Lower lobe of right lung (tissue), 2 donors: ENCODE results near the gene CCDC92. TPM values are rescaled to one million over a fixed set of nuclear protein-coding genes. Genes with fewer than 3 reads are reported as not detected.

ENCODE experiments used
- ATAC-seq, 2 donors: fragments of 200-7000 bp; cut with Tn5 transposase; one replicate each; pipeline ENCODE4 v1.9.1; 2020 to 2022; ENCODE audit warnings: mild to moderate bottlenecking in 2 of 2, moderate library complexity in 2 of 2
- DNase-seq: peaks from one replicate; pipeline ENCODE4 v3.0.0-alpha.2; 2020
- H3K27ac ChIP-seq: fragments of 200-600 bp; one replicate; pipeline ENCODE4 v1.8.0; 2022
- H3K27me3 ChIP-seq: fragments of 200-600 bp; one replicate; pipeline ENCODE4 v1.8.0; 2022; ENCODE audit warnings: low read depth
- H3K36me3 ChIP-seq: fragments of 200-600 bp; one replicate; pipeline ENCODE4 v1.8.0; 2022; ENCODE audit warnings: mild to moderate bottlenecking
- H3K4me1 ChIP-seq: fragments of 200-600 bp; one replicate; pipeline ENCODE4 v1.8.0; 2022
- H3K4me3 ChIP-seq: fragments of 200-600 bp; one replicate; pipeline ENCODE4 v1.8.0; 2022; ENCODE audit warnings: mild to moderate bottlenecking
- H3K9me3 ChIP-seq: fragments of 200-600 bp; one replicate; pipeline ENCODE4 v1.8.0; 2022
- intact Hi-C: fragments of 100-400 bp; cut with DNase I; formaldehyde crosslinking; loops from one replicate; pipeline ENCODE4 v1.11.0; 2022
- total RNA-seq: library from RNA; stranded (reverse); fragmentation: NEBNext Ultra II Directional; extraction: Animal tissue kit (Norgen Biotek cat#: 25700); gene quantifications from one replicate; pipeline ENCODE4 v1.2.1, GENCODE V29; 2021
- TF ChIP-seq, protein P1 (sequence below): fragments of 200-600 bp; IDR thresholded peaks from one replicate; pipeline ENCODE4 v1.8.0; 2022; ENCODE audit warnings: antibody characterized with exemption, mild to moderate bottlenecking
- donor health status: DM: no; HTN: yes; CAD: no; lungs with severe emphysema.

Gene CCDC92
- total RNA-seq, 1 donor from 2014 or later: 47.6 TPM

DNA sequence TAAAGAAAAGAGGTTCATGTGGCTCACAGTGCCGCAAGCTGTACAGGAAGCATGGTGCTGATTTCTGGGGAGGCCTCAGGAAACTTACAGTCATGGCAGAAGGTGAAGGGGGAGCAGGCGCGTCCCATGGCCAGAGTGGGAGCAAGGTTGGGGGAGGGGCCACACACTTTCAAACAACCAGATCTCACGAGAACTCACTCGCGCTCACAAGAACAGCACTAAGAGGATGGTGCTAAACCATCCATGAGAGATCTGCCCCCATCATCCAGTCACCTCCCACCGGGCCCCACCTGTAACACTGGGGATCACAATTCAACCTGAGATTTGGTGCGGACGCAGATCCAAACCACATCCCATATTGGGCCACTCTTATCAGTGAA is 80.5 kb downstream of the CCDC92 start:
- ATAC-seq (no peak), DNase-seq (no peak)
- Histone ChIP-seq H3K4me3 (no peak overlapping the region), H3K9me3 (no peaks in the 10 kb centered on the region), H3K4me1 (no peaks in the 10 kb centered on the region), H3K27me3 (peaks cover 8% of the 10 kb centered on the region), H3K27ac (no peak overlapping the region), H3K36me3 (no peaks in the 10 kb centered on the region)
- TF ChIP-seq, protein P1, sequence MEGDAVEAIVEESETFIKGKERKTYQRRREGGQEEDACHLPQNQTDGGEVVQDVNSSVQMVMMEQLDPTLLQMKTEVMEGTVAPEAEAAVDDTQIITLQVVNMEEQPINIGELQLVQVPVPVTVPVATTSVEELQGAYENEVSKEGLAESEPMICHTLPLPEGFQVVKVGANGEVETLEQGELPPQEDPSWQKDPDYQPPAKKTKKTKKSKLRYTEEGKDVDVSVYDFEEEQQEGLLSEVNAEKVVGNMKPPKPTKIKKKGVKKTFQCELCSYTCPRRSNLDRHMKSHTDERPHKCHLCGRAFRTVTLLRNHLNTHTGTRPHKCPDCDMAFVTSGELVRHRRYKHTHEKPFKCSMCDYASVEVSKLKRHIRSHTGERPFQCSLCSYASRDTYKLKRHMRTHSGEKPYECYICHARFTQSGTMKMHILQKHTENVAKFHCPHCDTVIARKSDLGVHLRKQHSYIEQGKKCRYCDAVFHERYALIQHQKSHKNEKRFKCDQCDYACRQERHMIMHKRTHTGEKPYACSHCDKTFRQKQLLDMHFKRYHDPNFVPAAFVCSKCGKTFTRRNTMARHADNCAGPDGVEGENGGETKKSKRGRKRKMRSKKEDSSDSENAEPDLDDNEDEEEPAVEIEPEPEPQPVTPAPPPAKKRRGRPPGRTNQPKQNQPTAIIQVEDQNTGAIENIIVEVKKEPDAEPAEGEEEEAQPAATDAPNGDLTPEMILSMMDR: no peak
- intact Hi-C loops: no loop called here

DNA sequence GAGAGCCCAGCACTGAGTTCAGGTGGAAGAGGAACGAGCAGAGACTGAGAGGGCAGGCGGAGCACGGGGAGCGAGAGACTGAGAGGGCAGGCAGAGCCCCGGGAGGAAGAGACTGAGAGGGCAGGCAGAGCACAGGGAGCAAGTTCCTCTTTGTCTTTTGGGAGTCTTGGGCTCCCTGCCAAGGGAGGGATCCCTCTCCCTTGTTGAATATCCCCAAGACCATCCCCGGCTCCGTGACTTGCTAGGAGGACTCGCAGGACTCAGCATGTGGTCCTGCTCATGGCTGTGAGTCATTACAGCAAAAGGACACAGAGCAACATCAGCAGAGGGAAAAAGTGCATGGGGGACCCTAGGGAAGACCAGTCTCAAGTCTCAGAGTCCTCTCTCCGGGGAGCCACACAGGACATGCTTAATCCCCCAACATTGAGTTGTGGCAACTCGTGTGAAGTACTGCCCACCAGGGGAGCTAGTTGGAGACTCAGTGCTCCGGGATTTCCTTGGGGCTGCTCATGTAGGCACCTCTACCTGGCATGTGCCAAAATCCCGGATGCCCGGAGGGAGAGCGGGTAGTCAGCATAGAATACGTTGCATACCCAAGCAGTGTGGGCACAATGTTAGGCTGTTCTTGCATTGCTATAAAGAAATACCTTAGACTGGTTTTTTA is 81.0 kb downstream of the CCDC92 start:
- peaks cover 8% of the 10 kb centered on the region for H3K27me3 ChIP-seq
- no peaks in the 10 kb centered on the region for H3K36me3 ChIP-seq
- ATAC-seq (no peak), DNase-seq (no peak)
- no peaks in the 10 kb centered on the region for H3K4me1 ChIP-seq
- no peak overlapping the region for H3K27ac ChIP-seq
- H3K9me3 ChIP-seq: no peaks in the 10 kb centered on the region
- H3K4me3 ChIP-seq: no peak overlapping the region
- intact Hi-C loops: no loop called here
- TF ChIP-seq, protein P1: no peak

DNA sequence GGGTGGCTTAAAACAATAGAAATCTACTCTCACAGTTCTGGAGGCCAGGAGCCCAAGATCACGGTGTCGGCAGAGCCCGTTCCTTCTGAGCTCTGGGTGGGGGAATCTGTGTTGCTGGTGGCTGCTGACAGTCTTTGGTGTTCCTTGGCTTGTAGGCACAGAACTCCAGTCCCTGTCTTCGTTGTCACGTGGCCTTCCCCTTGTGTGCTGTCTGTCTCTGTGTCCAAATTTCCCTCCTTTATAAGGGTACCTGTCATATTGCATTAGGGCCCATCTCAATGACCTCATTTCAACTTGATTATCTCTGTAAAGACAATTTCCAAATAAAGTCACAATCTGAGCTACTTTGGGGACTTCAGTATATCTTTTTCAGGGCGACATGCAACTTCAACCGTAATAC is 81.6 kb downstream of the CCDC92 start:
- no peaks in the 10 kb centered on the region for H3K36me3 ChIP-seq
- intact Hi-C loops: no loop called here
- ATAC-seq: no peak
- H3K9me3 ChIP-seq: no peaks in the 10 kb centered on the region
- H3K27me3 ChIP-seq: peaks cover 8% of the 10 kb centered on the region
- DNase-seq: no peak
- H3K27ac ChIP-seq: no peak overlapping the region
- H3K4me3 ChIP-seq: no peak overlapping the region
- no peaks in the 10 kb centered on the region for H3K4me1 ChIP-seq
- TF ChIP-seq, protein P1: no peak

DNA sequence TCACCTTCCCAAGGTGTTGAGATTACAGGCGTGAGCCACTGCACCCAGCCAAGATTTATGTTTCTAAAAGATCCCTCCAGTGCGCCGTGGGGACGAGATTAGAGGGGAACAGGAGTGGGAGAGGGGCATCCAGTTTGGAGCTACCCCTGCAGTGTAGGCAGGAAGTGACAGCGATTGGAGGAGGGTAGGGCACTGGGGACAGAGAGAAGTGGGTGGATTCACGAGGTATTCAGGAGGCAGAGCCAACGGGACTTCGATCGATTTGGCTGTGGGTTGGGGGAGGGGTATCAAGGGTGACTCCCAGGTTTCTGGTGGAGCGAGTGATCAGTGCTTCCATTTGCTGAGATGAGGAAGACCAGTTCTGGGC is 82.1 kb downstream of the CCDC92 start:
- intact Hi-C loops: no loop called here
- H3K9me3 ChIP-seq: no peaks in the 10 kb centered on the region
- H3K4me3 ChIP-seq: no peak overlapping the region
- no peaks in the 10 kb centered on the region for H3K4me1 ChIP-seq
- H3K27me3 ChIP-seq: peaks cover 8% of the 10 kb centered on the region
- DNase-seq: no peak
- TF ChIP-seq, protein P1: no peak
- ATAC-seq: no peak
- no peak overlapping the region for H3K27ac ChIP-seq
- no peaks in the 10 kb centered on the region for H3K36me3 ChIP-seq

DNA sequence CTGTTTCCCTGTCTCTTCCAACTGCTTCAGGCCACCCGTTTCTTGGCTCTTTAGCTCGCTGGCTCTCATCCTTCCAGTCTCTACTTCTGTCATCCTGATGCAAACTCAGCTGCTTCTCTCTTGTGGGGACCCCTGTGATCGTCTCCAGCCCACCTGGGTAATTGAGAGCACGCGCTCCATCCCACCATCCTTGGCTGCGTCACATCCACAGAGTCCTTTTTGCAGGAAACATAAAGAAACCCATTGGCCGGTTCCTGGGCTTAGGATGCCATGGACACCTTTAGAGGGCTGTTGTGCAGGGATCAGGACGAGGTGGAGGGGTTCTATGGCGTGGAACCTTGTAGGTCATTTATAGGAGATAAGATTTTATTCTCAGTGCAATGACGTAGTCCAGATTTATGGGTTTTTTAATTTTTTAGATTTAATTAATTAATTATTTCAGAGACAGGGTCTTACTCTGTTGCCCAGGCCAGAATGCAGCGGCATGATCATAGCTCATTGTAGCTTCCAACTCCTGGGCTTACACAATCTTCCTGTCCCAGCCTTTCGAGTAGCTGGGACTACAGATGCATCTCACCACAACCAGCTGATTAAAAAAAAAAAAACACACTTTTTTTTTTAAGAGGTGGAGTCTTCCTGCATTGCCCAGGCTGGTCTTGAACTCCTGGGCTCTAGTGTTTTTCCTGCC is 82.6 kb downstream of the CCDC92 start:
- Histone ChIP-seq H3K9me3 (no peaks in the 10 kb centered on the region), H3K27me3 (peaks cover 8% of the 10 kb centered on the region), H3K4me1 (no peaks in the 10 kb centered on the region), H3K36me3 (no peaks in the 10 kb centered on the region), H3K4me3 (no peak overlapping the region), H3K27ac (no peak overlapping the region)
- no peak for ATAC-seq
- TF ChIP-seq, protein P1: no peak
- DNase-seq: no peak
- intact Hi-C loops: no loop called here
